ENCODE data around the gene GLS2.

Gene GLS2

GRCh38 chr12:56468216-56469006 is 19.6 kb downstream of the GLS2 start, which contains the start of gene SPRYD4:
SPRYD4 (plus strand) TSS chr12:56468578; CDS start chr12:56468592, 14 bp downstream.
- no peak for TF ChIP-seq ZFX (IDR thresholded peaks at IDR 0.05)
- TF ChIP-seq CTCF (conservative IDR thresholded peaks at IDR 0.05), result peak; percentile 58
- peak within 1 kb of the TSS; percentile 89 for H3K27ac ChIP-seq

GRCh38 chr12:56462565-56462964 is 25.4 kb downstream of the GLS2 start:
- H3K27ac ChIP-seq, result no peak overlapping the region
- TF ChIP-seq ZFX (IDR thresholded peaks at IDR 0.05) (no peak), CTCF (conservative IDR thresholded peaks at IDR 0.05) (no peak)

DNA sequence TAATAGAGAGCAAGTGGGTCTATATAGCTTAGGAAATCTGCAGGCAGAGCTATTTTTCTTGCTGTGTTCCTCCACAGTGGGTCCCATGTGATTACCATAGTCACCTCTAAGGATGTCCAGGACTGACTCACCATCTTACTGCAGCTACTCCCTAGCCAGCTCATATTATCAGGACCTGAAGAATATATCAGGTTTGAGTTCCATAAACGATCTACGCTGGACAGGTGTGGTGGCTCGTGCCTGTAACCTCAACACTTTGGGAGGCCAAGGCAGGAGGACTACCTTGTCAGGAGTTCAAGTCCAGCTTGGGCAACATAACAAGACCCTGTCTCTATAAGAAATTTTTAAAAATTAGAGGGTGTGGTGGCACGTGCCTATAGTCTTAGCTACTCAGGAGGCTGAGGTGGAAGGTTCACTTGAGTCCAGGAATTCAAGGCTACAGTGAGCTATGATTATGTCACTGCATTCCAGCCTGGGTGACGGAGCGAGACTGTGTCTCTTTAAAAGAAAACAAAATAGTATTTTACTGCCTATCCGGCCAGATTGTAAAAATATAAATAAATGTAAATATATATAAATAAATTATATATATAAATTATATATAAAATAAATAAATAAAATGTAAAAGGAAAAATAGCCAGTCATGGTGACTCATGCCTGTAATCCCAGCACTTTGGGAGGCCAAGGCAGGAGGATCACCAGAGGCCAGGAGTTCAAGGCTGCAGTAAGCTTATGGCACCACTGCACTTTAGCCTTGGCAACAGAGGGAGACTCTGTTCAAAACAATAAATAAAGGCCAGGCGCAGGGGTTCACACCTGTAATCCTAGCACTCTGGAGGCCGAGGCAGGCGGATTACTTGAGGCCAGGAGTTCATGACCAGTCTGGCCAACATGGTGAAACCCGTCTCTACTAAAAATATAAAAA is 26.5 kb downstream of the GLS2 start:
- no peak overlapping the region for H3K27ac ChIP-seq
- TF ChIP-seq ZFX (IDR thresholded peaks at IDR 0.05) (no peak), CTCF (conservative IDR thresholded peaks at IDR 0.05) (no peak)

DNA sequence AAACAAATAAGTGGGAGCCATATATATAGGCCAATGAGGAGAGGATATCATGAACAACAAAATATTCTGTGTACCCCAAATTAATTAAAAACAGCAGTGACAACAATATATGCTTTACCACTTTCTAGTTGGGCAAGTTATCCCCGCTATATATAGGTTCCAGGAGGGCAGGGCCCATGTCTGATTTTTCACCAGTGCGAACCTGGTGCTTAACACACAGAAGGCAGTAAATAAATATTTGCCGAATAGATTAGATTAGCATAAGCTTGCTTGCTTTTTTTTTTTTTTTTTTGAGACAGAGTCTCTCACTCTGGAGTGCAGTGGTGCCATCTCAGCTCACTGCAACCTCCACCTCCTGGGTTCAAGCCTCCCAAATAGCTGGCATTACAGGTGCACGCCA is 30.1 kb downstream of the GLS2 start:
- no peak for TF ChIP-seq ZFX (IDR thresholded peaks at IDR 0.05)
- no peak overlapping the region for H3K27ac ChIP-seq

- H3K27ac ChIP-seq, result no peak within 1 kb of the TSS
- TF ChIP-seq CTCF (conservative IDR thresholded peaks at IDR 0.05), result no peak
- no peak for TF ChIP-seq ZFX (IDR thresholded peaks at IDR 0.05)
Observed at GRCh38 chr12:56454557-56454956, 33.4 kb downstream of the GLS2 start, which contains the start of gene MIP. MIP (minus strand) TSS chr12:56454657; CDS start chr12:56454613, 44 bp downstream.

- TF ChIP-seq CTCF (conservative IDR thresholded peaks at IDR 0.05), result no peak
- no peak for TF ChIP-seq ZFX (IDR thresholded peaks at IDR 0.05)
Observed at GRCh38 chr12:56451147-56451546, 36.8 kb downstream of the GLS2 start.

GRCh38 chr12:56450241-56450640 is 37.7 kb downstream of the GLS2 start:
- H3K27ac ChIP-seq, result no peak overlapping the region
- TF ChIP-seq ZFX (IDR thresholded peaks at IDR 0.05) (no peak), CTCF (conservative IDR thresholded peaks at IDR 0.05) (no peak)

More at GRCh38 chr12:56451147-56451546, 36.8 kb downstream of the GLS2 start:
- H3K27ac ChIP-seq, result no peak overlapping the region

All from C4-2B (cell line).